Measurements from ENCODE around the gene LAMA4.

DNA sequence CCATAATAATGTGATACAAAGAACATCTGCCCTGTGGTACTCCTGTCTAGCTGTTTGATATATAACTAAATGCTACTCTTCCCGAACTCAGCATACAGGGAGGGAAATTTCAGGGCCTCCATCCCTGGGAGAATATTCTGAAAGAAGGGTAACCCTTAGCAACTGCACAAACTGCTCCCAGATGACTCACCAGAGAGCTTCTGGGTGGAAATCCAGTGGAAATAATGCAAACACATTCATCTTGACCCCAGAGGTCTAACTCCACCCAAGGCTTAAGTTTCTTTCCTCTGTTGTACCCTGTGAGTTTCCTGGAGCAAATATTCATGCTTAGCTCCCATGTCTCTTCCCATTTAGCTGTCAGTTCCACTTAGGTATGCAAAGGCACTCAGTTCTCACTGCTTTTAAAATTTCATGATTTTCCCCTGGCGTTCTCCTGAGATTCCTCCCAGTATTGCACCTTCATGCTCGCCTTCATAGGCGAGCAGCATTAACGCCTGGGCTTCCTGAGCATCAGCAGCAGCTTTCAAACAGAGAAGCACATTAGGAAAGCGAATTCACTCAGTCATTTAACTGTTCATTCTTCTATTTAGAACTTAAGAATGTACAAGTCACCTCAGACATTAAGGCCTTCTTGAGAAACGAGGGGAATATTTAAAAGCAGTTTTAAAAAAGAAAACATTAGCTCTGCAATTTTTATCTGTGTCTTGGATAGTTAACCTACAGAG is 43.8 kb upstream of the LAMA4 start:
- TF ChIP-seq POLR2A (IDR thresholded peaks at IDR 0.05) = no peak
- TF ChIP-seq, protein P1, sequence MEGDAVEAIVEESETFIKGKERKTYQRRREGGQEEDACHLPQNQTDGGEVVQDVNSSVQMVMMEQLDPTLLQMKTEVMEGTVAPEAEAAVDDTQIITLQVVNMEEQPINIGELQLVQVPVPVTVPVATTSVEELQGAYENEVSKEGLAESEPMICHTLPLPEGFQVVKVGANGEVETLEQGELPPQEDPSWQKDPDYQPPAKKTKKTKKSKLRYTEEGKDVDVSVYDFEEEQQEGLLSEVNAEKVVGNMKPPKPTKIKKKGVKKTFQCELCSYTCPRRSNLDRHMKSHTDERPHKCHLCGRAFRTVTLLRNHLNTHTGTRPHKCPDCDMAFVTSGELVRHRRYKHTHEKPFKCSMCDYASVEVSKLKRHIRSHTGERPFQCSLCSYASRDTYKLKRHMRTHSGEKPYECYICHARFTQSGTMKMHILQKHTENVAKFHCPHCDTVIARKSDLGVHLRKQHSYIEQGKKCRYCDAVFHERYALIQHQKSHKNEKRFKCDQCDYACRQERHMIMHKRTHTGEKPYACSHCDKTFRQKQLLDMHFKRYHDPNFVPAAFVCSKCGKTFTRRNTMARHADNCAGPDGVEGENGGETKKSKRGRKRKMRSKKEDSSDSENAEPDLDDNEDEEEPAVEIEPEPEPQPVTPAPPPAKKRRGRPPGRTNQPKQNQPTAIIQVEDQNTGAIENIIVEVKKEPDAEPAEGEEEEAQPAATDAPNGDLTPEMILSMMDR (IDR thresholded peaks at IDR 0.05) = no peak
